Activated effector memory CD4-positive, alpha-beta T cell treated with Interleukin-2 at 50 U/mL for 16 hours (primary cell): Measurements from ENCODE around the gene GRPEL1.
"Not testable (repeated sequence)": the region's sequence is repeated elsewhere in the genome, so short reads cannot be mapped to it uniquely, and the experiment has no call there.

ENCODE experiments used
- DNase-seq: peaks from one replicate; pipeline ENCODE4 v3.0.0-alpha.2; 2020

GRPEL1 gene

DNA sequence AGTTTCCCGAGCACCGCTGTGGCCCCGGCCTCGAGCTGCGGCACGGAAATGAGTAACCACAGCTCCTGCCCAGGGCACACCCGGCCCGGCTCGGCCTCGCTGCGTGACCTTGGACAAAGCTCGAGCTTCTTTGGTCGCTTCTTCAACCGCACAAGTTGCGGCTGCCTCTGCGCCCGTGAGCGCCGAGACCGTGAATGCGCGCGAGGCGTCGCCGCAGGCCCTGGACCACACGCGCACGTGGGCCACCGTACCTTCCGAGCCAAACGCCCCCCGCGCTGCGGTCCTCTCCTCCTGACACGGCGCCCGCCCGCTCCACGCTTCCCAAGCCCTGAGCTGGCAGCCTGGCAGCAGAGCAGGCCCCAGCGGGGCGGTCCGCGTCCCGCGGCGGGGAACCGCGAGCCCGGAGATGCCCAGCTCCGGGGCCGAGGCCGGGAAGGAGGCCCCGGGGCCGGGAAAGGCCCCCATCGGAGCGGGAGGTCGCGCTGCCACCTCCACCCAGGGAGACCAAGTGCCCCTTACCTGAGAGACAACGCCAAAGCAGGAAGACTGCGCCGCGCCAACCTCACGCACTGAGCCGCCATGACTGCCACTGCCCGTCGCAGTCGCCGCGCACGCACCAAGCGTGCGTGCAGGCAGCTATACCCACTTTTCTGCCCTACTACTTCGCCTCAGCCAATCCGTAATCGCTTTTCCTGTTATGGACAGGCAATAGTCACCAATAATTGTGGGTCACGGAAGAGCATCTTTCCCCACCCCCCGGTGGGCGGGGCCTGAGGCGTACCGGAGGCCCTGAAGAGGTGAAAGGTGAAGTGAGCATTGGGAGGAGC lies at the start of gene GRPEL1:
GRPEL1 (minus strand) TSS at position 613 of the 827 bp plus-strand sequence; CDS start at position 581, 32 bp downstream.
- DNase-seq = no peak

- no peak for DNase-seq
Observed at GRCh38 chr4:7116705-7117104, 48.8 kb upstream of the GRPEL1 start.

DNA sequence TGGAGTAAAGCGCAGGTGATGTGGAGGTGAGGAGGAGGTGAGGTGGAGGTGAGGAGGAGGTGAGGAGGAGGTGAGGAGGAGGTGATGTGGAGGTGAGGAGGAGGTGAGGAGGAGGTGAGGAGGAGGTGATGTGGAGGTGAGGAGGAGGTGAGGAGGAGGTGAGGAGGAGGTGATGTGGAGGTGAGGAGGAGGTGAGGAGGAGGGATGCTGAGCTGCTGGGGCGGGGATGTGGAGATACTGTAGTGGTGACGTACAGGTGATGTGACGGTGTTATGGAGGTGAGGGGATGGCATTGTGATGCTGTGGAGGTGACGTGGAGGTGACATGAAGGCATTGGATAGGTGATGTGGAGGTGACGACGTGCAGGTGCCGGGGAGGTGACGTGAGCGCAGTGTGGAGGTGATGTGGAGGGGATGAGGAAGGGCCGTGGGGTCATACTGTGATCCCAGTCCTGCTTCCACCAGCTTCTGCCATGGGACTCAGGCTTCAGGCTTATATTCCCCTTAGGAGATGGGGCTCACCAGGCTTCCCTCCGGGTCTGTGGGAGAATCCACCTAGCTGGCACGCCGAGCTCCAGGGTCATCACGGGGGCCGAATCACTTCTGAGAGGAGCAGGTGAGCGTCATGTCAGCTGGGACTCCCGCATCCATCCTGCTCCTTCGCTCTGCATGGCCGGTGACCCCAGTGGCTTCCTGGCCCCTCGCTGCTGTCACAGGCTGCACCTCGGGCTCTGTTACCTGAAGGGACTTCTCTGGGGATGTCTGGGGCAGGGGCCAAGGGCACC lies 47.9 kb upstream of the GRPEL1 start:
- DNase-seq = no peak

DNA sequence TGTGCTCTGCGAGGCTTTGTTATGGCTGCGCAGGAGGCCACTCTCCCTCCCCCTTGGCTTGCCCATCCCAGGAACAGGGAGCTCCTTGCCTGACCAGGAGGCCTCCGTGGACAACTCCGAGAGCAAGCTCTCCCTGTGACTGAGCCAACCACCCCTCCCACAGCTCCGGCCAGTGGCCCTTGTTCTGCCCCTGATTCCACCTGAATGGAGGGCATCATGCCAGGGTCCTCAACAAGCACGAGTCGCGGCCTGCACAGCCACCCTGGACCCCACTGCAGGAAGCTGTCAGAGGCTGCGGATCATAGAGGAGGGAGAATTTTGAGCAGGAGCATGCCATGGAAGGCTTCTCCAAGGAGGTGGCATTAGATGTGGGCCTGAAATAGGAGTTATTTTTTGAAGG lies 44.8 kb upstream of the GRPEL1 start:
- DNase-seq = no peak

DNA sequence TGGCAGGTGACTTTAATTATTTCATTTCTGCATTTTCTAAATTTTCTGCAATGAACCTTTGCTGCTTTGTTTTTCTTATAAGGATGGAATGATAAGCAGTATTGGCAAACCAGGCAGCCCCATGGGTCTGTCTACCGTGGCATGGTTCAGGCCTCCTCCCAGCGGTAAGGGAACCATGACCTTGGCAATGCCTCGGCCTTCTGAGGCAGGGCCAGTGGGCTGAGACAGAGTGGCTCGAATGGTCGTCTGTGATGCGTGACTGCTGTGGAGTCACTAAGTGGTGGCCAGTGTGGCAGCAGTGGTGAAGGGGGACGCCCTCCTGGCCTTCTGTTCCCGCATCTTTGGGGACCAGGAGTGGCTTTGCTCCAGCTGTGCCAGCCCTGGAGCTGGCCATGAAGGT lies 43.6 kb upstream of the GRPEL1 start:
- DNase-seq = no peak

DNA sequence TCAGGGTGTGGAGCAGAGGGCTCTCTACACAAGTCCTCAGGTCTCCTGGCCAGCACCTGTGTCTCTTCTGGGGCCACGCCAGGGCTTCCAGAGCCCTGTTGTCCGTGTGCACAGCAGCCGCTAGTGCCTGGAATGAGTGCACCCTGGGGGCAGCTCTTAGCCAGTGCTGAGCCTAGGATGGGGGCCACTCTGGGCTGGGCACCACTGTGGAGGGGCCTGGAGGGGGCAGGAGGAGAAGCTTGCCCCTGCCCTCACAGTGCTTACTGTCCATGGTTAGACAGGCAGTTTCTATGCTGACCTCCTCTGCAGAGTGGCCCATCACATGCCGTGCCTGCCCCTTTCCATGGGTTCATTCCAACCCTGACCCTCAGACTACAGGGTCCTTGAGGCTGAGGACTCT lies 42.7 kb upstream of the GRPEL1 start:
- DNase-seq = no peak

DNA sequence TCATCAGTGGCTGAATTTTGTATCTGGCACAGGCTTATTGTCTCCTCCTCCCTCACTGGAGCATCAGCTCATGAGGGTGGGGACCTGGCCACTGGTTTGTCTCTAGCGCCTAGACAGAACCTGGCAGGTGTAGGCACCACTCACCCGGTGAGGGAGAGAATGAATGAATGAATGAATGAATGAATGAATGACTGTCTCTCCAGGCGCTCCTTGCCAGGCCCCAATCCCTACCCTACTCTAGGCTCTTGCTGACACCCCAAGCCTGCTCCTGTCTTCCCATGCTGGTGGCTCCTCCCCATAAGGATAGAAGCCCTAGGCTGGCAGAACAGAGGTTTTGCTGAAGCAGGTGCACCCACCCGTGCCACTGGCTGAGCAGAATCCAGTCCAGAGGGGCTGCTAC lies 41.3 kb upstream of the GRPEL1 start:
- no peak for DNase-seq

GRCh38 chr4:7108660-7109059 lies 40.8 kb upstream of the GRPEL1 start:
- no peak for DNase-seq

- no peak for DNase-seq
Observed at GRCh38 chr4:7108046-7108625, 40.3 kb upstream of the GRPEL1 start.

DNA sequence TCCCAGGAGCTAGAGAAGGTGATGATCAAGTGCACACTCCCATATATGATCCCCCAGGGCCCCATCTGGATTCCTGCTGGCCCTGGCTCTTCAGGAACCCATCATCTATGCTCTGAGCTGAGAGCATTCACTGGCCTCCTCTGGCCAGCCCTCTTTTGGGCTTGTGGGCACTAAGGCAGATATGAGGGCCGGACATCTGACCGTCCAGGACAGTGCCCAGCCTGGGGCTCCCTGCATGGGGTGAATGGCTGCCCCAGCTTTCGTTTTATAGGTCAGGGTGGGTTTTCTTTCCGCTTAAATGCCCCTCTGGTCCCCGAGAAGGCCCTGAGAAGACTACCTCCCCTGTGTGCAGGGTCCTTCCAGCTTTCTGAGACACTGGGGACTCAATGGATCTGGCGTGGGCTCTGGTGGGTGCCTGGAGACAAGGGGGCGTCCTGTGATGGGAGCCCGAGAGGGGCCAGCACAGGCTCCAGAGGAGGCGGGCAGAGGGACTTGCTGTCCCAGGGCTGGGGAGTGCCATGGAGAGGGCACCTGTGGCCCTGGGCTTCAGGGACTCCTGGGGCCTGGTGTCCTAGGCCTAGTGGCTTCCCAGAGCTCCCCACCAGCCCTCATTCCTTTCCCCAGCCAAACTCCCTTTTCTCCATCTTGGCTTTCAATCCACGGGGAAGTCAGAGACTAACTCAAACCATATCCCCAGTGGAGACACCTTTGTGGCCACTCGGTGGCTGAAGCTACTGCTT lies 39.5 kb upstream of the GRPEL1 start:
- DNase-seq = no peak

DNA sequence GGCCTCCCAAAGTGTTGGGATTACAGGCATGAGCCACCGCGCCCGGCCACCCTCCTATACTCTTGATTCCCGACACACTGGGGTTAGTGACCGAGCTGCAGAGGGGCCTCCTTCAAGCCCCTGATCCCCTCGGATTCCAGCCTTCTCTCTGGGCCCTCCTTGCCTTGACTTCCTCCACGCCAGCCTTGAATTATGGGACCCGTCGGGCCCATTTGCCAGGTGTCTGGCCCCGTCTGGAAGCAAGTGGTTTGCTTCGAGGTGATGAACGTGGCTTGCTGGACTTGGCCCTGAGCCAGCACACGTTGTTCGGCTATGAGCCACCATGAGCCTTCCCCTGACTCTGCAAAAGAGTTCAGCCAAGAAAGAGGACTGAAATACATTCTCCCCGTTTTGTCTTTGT lies 37.4 kb upstream of the GRPEL1 start:
- DNase-seq = no peak

DNA sequence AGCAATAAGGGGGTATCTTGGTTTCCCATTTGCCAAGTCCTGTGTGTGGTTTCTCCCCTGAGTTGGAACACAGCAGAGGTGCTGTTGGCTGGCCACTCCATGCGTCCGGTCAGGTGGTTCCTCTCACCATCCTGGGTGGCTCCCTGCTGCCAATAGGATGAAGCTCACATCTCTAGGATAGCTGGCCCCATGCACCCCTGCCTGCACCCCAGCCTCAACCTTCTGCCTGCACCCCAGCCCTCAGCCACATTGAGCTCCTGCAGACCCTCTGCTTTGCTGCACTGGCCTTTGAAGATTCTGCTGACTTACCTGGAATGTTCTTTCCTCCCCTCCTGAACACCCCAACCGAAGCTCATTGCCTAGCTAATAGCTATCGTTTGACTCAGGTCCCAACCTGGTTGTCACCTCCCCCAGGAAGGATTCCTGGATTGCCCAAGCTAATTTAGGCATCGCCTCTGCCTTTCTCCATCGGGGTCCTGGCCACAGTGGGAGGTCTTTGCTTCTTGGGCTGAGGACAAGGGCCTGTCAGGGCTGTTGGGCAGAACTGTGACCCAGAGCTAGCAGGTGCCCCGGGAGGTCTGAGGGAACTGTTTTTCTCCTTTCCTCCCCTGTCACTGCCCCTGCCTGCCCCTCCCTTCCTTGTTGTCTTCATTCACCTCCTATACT lies 36.6 kb upstream of the GRPEL1 start:
- DNase-seq = no peak

- no peak for DNase-seq
Observed at GRCh38 chr4:7103607-7104365, 35.9 kb upstream of the GRPEL1 start.

DNA sequence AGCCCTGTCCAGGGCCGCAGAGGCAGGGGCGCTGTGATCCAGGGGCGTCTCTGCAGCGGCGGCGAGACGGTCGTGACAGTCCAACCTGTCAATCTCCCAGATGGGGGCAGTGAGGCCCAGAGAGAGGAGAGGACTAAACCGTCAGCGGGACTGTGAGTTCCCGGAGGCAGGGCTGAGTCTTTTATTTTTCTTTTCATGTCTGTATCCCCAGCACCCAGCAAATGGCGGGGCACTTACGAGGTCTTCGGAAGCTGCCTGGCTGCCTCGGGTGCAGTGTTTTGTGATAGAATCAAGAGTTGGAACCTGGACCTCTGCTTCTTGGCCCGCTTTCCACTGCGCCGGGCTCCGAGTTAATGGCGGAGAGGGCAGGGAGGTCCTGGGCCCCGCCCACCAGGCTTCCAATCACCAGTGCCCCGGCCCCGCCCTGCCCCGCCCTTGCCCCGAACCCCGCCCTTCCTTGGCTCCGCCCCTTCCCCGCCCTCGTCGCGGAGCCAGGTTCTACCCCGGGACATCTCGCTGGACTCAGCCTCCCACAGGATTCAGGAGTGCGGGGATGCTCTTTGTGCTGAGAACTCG lies 35.3 kb upstream of the GRPEL1 start:
- peak; percentile 68 for DNase-seq

GRCh38 chr4:7102516-7102909 lies 34.6 kb upstream of the GRPEL1 start:
- DNase-seq = not testable (repeated sequence)

- DNase-seq = peak; percentile 21
Observed at GRCh38 chr4:7101692-7102515, 34.0 kb upstream of the GRPEL1 start.

GRCh38 chr4:7096236-7096635 lies 28.4 kb upstream of the GRPEL1 start:
- no peak for DNase-seq

GRCh38 chr4:7095611-7096155 lies 27.8 kb upstream of the GRPEL1 start:
- no peak for DNase-seq

DNA sequence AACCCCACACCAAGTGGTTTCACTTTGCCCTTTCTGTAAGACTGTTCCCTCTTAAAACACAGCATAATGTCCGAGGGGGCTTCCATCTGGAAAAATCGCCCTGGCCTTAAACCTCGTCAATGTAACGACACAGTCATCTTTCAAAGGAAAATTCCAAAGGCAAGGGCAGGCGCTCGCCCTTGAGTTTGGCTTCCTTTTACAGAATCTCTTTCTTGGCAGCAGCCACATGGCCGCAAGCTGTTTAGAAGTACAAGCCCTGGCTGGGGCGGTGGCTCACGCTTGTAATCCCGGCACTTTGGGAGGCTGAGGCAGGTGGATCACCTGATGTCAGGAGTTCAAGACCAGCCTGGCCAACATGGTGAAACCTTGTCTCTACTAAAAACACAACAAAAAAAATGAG lies 27.1 kb upstream of the GRPEL1 start:
- no peak for DNase-seq

DNA sequence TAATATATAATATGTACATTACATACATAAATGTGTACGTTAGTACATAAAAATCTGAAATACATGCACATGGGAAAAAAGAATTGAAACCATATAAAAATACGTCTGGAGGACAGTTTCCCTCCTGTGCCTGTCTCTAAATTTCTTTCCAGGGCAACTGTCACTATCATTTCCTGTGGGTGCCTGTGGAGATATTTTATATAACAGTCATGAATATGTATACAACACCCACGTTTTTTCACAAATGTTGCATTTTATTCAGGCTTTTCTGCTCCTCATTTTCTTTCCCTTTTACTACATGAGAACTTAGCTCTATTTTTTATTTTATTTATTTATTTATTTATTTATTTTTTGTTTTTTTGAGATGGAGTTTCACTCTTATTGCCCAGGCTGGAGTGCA lies 24.2 kb upstream of the GRPEL1 start:
- no peak for DNase-seq
